Measurements from ENCODE around the gene UTS2R.
"Not testable (repeated sequence)": the region's sequence is repeated elsewhere in the genome, so short reads cannot be mapped to it uniquely, and the experiment has no call there.

Gene UTS2R

GRCh38 chr17:82410014-82410716 is 38.6 kb downstream of the UTS2R start:
- DNase-seq, result no peak

- DNase-seq, result no peak
Measured at GRCh38 chr17:82411396-82412053, 40.0 kb downstream of the UTS2R start.

GRCh38 chr17:82412081-82412480 is 40.5 kb downstream of the UTS2R start:
- DNase-seq, result not testable (repeated sequence)

- no peak for DNase-seq
Measured at GRCh38 chr17:82412535-82413520, 41.3 kb downstream of the UTS2R start.

GRCh38 chr17:82414548-82415281 is 43.1 kb downstream of the UTS2R start:
- peak; percentile 62 for DNase-seq

GRCh38 chr17:82415336-82415735 is 43.8 kb downstream of the UTS2R start:
- DNase-seq, result no peak

GRCh38 chr17:82415786-82416185 is 44.2 kb downstream of the UTS2R start:
- DNase-seq, result no peak

- DNase-seq, result no peak
Measured at GRCh38 chr17:82416264-82416663, 44.7 kb downstream of the UTS2R start.

GRCh38 chr17:82416771-82417170 is 45.2 kb downstream of the UTS2R start:
- DNase-seq, result no peak

- DNase-seq, result peak; percentile 78
Measured at GRCh38 chr17:82418001-82418986, 46.7 kb downstream of the UTS2R start, which contains the start of the genes HEXD and OGFOD3. TSS of gene HEXD (plus strand) at chr17:82418347. CDS start at chr17:82419800, 1,453 bp downstream. TSS of gene OGFOD3 (minus strand) at chr17:82418586. CDS start at chr17:82418485, 101 bp downstream.

- no peak for DNase-seq
Measured at GRCh38 chr17:82419540-82419939, 48.0 kb downstream of the UTS2R start.

- DNase-seq, result peak; percentile 47
Measured at GRCh38 chr17:82424001-82424862, 52.7 kb downstream of the UTS2R start.

GRCh38 chr17:82424863-82425159 is 53.2 kb downstream of the UTS2R start:
- no peak for DNase-seq
